ENCODE results near the gene ASIC3.

DNA sequence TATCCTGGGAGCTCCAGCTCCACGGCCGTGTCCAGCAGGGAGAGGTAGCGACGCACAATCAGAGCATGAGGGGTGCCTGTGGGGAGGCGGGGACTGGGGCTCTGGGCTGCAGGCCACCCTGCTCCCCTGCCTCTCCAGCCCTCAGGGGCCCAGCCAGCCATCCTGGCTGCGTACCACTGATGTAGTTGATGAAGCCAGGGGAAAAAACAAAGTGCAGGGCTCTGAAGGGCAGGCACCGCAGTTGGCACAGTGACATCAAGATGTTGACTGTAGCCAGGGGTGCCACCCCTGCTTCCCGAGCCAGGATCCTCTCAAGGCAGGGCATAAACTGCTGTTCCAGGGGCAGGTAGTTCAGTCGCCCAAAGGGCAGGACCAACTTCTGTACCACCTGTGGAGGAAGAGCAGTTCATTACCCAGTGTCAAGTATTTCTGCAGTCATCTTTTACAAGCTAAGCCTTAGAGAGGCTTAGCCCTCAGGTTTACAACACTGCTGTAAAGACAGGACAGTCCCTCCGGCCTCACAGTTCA is 29.4 kb downstream of the ASIC3 start:
- TF ChIP-seq, protein P1, sequence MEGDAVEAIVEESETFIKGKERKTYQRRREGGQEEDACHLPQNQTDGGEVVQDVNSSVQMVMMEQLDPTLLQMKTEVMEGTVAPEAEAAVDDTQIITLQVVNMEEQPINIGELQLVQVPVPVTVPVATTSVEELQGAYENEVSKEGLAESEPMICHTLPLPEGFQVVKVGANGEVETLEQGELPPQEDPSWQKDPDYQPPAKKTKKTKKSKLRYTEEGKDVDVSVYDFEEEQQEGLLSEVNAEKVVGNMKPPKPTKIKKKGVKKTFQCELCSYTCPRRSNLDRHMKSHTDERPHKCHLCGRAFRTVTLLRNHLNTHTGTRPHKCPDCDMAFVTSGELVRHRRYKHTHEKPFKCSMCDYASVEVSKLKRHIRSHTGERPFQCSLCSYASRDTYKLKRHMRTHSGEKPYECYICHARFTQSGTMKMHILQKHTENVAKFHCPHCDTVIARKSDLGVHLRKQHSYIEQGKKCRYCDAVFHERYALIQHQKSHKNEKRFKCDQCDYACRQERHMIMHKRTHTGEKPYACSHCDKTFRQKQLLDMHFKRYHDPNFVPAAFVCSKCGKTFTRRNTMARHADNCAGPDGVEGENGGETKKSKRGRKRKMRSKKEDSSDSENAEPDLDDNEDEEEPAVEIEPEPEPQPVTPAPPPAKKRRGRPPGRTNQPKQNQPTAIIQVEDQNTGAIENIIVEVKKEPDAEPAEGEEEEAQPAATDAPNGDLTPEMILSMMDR (IDR thresholded peaks at IDR 0.05): no peak
- no peak for TF ChIP-seq EP300 (IDR thresholded peaks at IDR 0.05)
- TF ChIP-seq POLR2A (IDR thresholded peaks at IDR 0.05): no peak
- TF ChIP-seq POLR2AphosphoS5 (IDR thresholded peaks at IDR 0.05): no peak

Measured in stomach (tissue), 4 donors.